Subcutaneous adipose tissue (tissue), 4 donors: ENCODE measurements around the gene NCOA1. TPM values are rescaled to one million over a fixed set of nuclear protein-coding genes. Genes with fewer than 3 reads are reported as not detected.

ENCODE experiments used
- total RNA-seq, 4 donors: library from RNA; depleted of rRNA; stranded (reverse); fragments of >200 nt; gene quantifications; one replicate each; pipeline ENCODE4 v1.1.0, GENCODE V29; 2016
- TF ChIP-seq, protein P1 (sequence below): fragments of 450-650 bp; IDR thresholded peaks from one replicate; pipeline ENCODE4 v1.5.1; 2016; ENCODE audit warnings: low read depth, mild to moderate bottlenecking, control low read depth, antibody characterized with exemption, moderate library complexity

NCOA1 gene
- total RNA-seq, 4 donors from 2014 or later: 48.2 to 84.6 (median 53.1) TPM

DNA sequence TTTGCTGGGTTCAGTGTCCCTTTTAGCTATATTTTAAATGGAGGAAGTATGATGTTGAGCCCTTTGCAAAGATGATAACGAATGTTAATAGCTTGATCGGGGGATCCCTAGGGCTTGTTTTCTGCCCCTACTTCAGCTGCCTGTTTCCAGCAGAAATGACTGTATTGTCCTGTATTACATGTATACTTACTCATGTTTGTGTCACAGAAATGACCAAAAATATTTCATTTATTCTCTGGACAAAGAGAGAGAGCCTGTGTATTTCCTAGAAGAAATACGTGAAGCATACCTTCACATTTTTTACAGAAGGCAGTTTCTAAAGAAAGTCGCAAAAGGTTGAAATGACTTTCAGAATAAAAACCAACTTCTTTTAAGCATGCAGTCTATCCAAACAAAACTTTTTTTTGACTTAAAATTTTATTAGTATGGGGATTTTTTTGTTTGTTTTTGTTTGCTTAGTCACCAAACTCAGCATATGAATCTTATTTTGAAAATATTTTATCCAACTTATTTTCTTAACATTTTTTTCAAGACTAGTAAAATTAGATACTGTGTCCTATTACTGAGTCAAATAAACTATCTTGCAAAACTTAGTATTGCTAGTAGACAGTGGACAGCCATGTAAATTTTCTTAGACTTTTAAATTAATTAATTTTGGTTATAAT lies 233.2 kb downstream of the NCOA1 start:
- TF ChIP-seq, protein P1, sequence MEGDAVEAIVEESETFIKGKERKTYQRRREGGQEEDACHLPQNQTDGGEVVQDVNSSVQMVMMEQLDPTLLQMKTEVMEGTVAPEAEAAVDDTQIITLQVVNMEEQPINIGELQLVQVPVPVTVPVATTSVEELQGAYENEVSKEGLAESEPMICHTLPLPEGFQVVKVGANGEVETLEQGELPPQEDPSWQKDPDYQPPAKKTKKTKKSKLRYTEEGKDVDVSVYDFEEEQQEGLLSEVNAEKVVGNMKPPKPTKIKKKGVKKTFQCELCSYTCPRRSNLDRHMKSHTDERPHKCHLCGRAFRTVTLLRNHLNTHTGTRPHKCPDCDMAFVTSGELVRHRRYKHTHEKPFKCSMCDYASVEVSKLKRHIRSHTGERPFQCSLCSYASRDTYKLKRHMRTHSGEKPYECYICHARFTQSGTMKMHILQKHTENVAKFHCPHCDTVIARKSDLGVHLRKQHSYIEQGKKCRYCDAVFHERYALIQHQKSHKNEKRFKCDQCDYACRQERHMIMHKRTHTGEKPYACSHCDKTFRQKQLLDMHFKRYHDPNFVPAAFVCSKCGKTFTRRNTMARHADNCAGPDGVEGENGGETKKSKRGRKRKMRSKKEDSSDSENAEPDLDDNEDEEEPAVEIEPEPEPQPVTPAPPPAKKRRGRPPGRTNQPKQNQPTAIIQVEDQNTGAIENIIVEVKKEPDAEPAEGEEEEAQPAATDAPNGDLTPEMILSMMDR: no peak

- TF ChIP-seq, protein P1: no peak
Measured at GRCh38 chr2:24725956-24726355, 234.9 kb downstream of the NCOA1 start.

- TF ChIP-seq, protein P1: no peak
Measured at GRCh38 chr2:24730481-24730880, 239.4 kb downstream of the NCOA1 start.

DNA sequence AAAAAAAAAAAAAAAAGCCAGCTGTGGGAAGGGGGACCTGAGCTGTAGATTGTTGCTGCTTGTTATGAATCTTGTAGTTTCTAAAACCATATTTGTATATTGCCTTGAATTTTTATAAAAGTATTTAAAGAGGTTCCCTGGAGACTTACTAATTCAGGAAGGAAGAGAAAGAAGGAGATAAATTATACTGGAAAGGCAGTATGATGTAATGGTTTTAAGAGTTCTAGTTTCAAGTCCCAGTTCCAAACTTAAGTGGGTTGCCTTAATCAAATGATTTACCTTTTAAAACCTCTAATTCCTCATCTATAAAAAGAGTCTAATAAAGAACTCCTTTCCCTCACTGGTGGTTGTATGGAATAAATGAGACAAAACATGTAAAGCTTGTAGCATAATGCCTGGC lies 240.0 kb downstream of the NCOA1 start:
- TF ChIP-seq, protein P1: no peak

GRCh38 chr2:24731923-24732322 lies 240.9 kb downstream of the NCOA1 start:
- TF ChIP-seq, protein P1: no peak

GRCh38 chr2:24734741-24735140 lies 243.7 kb downstream of the NCOA1 start:
- TF ChIP-seq, protein P1: no peak

- TF ChIP-seq, protein P1: no peak
Measured at GRCh38 chr2:24739354-24740025, 248.4 kb downstream of the NCOA1 start.
